AG04449 (cell line): ENCODE data around the gene TRIP13.

Experiments used
- CTCF ChIA-PET: fragments of 350-600 bp; formaldehyde crosslinking; extraction: SDS; loops from one replicate; lab custom pipeline; 2021; ENCODE audit warnings: antibody characterized with exemption; lab: Yijun Ruan, JAX
- POLR2A ChIA-PET: fragments of 400-600, 350-600 bp; formaldehyde crosslinking; extraction: SDS; loops from one replicate; lab custom pipeline; 2020; ENCODE audit warnings: antibody characterized with exemption, inconsistent platforms; lab: Yijun Ruan, JAX
- DNase-seq: peaks from one replicate; pipeline ENCODE4 v3.0.0-alpha.2; 2010; ENCODE audit warnings: low read depth, low spot score
- H3K4me3 ChIP-seq: 2 replicates; pipeline ENCODE4 v1.5.1; 2011; ENCODE audit warnings: low read depth, mild to moderate bottlenecking, control low read depth, low read length
- TF ChIP-seq, protein P1 (sequence below): IDR thresholded peaks from one replicate; pipeline ENCODE4 v1.5.1; 2011; ENCODE audit warnings: mild to moderate bottlenecking, moderate library complexity, low read length, control low read depth, inconsistent platforms; ENCODE audit not compliant: insufficient read depth; ENCODE audit errors: missing control alignments

Gene TRIP13

DNA sequence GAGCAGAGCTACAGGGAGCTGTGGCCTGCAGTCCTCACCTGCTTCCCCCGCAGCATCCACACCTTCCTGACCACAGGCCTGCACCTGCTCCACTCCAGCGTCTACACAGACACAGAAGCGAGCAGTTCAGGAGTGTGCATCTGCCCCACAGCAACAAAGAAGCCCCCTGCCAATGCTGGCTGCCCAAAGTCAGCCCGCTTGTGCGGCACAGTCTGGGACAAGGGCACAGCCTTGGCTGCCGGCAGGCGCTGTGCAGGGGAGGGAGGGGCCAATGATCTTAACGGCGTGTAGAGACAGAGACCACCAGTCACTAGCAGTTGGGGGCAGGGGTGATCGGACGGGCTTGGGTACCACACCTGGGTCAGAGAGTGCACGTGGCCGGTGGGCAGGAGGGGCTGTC is 6.6 kb upstream of the TRIP13 start:
- ChIA-PET CTCF (interaction anchor here (5.1 kb wide), 1 partner anchor 16 kb away, joined by 24 read pairs; no protein-coding TSS in a partner anchor), POLR2A (no interaction called here)
- TF ChIP-seq, protein P1, sequence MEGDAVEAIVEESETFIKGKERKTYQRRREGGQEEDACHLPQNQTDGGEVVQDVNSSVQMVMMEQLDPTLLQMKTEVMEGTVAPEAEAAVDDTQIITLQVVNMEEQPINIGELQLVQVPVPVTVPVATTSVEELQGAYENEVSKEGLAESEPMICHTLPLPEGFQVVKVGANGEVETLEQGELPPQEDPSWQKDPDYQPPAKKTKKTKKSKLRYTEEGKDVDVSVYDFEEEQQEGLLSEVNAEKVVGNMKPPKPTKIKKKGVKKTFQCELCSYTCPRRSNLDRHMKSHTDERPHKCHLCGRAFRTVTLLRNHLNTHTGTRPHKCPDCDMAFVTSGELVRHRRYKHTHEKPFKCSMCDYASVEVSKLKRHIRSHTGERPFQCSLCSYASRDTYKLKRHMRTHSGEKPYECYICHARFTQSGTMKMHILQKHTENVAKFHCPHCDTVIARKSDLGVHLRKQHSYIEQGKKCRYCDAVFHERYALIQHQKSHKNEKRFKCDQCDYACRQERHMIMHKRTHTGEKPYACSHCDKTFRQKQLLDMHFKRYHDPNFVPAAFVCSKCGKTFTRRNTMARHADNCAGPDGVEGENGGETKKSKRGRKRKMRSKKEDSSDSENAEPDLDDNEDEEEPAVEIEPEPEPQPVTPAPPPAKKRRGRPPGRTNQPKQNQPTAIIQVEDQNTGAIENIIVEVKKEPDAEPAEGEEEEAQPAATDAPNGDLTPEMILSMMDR: no peak
- H3K4me3 ChIP-seq: no peak overlapping the region
- DNase-seq: no peak

DNA sequence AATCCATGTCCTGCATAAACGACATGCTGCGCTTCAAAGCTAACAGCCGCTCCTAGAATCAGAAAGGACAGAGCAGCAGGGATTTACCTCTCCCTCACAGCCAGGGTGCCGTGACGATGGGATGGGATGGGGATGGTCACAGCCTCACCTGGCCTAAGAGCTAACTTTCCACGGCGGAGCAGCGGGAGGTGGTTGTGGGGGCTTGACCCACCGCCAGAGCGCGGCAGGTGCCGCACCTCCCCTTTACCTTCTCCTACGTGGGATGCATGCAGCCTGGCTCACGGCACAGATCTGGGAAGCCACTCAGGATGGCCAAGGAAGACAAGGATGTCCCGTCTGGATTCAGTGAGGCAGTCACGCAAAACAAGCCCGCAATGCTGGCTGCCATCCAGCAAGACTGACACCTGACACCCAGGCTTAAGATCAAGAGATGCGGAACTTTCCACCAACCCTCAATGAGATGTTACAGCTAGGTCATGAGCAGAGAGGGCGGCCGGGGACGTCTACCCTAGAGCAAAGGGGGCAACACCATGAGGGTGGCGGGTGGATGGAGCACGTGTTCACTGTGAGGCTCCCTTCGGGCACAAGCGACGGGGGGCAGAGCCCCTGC is 5.9 kb upstream of the TRIP13 start:
- CTCF ChIA-PET: interaction anchor here (5.1 kb wide), 1 partner anchor 15 kb away, joined by 24 read pairs; no protein-coding TSS in a partner anchor
- TF ChIP-seq, protein P1: no peak
- no peak overlapping the region for H3K4me3 ChIP-seq
- DNase-seq: no peak
- POLR2A ChIA-PET: no interaction called here

DNA sequence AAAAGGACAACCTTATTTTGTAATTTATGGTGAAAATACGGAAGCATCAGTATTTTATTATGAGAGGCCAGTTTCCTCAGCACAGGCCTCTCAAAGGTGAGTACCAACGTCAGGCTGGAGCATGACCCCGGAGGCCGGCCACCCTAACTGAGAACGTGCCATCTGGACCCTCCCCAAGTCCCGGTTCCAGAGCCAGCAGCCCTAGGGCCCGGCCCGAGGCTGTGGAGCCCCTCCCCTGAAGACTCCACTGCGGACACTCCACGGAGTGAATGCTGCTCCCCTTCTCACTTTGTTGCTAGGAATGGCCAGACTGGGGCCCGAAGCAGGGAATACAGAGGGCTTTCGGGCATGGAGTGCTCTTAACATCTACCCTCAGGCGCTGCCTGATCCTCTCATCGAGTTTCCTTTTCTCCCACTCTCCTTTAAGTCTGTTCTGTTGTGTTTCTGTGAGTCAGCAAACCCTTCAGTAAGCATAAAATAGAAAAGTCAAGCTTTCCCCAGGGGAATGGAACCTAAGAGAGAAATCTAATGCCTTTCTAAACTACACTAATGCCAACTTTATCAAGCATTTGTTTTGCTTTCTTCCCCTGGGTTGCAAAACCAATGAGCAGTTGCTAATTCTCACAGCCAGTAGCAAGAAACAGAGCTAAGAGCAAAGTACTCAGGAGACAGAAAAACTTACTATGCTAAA is 4.6 kb upstream of the TRIP13 start:
- CTCF ChIA-PET: interaction anchor here (1.5 to 5.1 kb wide), 2 partner anchors 14 to 215 kb away, joined by 4 to 24 read pairs; no protein-coding TSS in a partner anchor
- POLR2A ChIA-PET: no interaction called here
- TF ChIP-seq, protein P1: no peak
- H3K4me3 ChIP-seq: no peak overlapping the region
- no peak for DNase-seq

DNA sequence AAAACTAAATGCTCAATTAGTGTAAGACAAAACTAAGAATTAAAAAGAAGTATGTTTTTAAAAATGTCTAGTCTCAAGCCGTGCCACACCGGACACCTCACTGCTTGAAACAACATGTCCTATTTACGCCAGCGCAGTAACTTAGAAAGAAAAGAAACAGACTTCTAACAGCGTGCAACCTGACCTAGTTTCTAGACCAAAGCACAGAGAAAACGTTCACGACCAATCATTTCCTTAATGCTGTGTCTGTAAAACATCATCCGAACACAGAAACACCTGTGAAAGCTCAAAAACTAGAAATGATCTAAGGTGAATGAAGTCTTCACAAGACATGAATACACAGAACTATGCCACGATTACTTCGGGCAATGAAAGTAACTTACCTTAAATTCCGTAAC is 4.0 kb upstream of the TRIP13 start:
- TF ChIP-seq, protein P1: no peak
- CTCF ChIA-PET: interaction anchor here (0.6 to 5.1 kb wide), 3 partner anchors 14 to 216 kb away, joined by 3 to 24 read pairs (median 4); no protein-coding TSS in a partner anchor
- POLR2A ChIA-PET: no interaction called here
- DNase-seq: no peak
- H3K4me3 ChIP-seq: no peak overlapping the region

DNA sequence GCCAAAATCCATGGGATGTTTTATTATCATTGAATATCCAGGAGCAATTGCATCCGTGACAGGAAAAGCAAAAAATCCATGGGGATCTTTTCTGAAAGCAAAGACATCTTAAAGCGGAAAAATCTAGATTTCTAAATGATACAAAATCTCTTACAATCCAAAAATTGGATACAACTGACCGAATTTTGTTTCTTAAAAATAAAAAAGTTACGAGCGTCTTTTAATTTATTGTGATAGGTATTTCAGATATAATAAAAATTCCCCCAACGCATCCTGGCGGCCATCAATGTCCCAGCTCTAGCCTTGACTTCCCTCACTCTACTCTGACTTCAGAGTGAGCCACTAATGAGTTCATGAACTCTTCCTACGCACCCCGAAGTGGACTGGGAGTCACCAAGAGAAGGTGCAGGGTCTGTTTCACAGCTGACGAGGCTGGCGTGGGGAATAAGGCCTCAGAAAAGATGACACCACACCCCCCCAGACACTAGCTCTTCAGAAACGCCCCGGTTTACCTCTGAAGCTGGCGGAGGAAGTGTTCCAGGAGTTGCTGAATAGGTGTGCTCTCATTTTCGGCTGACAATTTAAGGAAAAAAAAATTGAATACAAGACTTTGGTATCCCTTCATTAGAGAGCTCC is 3.5 kb upstream of the TRIP13 start:
- DNase-seq: no peak
- H3K4me3 ChIP-seq: no peak overlapping the region
- ChIA-PET CTCF (interaction anchor here (0.6 to 5.1 kb wide), 4 partner anchors 13 to 217 kb away, joined by 3 to 24 read pairs (median 4); no protein-coding TSS in a partner anchor), POLR2A (no interaction called here)
- TF ChIP-seq, protein P1: no peak
